Spleen (tissue), 7 donors: Measurements from ENCODE around the gene WFIKKN2.

Source experiments
- POLR2A ChIP-seq, 3 donors: fragments of 450-650 bp; IDR thresholded peaks; one replicate each; pipeline ENCODE4 v1.5.1; 2017; ENCODE audit warnings: antibody characterized with exemption in 3 of 3, mild to moderate bottlenecking in 1 of 3
- POLR2AphosphoS5 ChIP-seq, 3 donors: sonication (generic); formaldehyde crosslinking; IDR thresholded peaks; one replicate each; pipeline ENCODE4 v1.5.1; 2017; ENCODE audit warnings: antibody characterized with exemption in 3 of 3
- TF ChIP-seq, protein P1 (sequence below), 11 experiments: fragments of 200-600 bp in 7 of 11; fragments of 450-650 bp in 4 of 11; sonication (generic) in 4 of 11; IDR thresholded peaks in 8 of 11; conservative IDR thresholded peaks in 3 of 11; 1 replicate in 7 of 11; 2 replicates in 4 of 11; pipeline versions ENCODE4 v1.4.0 to v1.8.0; 2016 to 2021; ENCODE audit warnings: antibody characterized with exemption in 11 of 11, inconsistent platforms in 4 of 11, mild to moderate bottlenecking in 1 of 11
- donor health status: DM: no; HTN: no; CAD: no; lungs with moderate emphysema.
- donor health status: DM: no; HTN: no; CAD: no.
- donor health status: DM: no; HTN: no; CAD: no.

GRCh38 chr17:50830352-50830751 lies 5.0 kb upstream of the WFIKKN2 start:
- no peak for TF ChIP-seq POLR2A (IDR thresholded peaks at IDR 0.05)
- TF ChIP-seq, protein P1, sequence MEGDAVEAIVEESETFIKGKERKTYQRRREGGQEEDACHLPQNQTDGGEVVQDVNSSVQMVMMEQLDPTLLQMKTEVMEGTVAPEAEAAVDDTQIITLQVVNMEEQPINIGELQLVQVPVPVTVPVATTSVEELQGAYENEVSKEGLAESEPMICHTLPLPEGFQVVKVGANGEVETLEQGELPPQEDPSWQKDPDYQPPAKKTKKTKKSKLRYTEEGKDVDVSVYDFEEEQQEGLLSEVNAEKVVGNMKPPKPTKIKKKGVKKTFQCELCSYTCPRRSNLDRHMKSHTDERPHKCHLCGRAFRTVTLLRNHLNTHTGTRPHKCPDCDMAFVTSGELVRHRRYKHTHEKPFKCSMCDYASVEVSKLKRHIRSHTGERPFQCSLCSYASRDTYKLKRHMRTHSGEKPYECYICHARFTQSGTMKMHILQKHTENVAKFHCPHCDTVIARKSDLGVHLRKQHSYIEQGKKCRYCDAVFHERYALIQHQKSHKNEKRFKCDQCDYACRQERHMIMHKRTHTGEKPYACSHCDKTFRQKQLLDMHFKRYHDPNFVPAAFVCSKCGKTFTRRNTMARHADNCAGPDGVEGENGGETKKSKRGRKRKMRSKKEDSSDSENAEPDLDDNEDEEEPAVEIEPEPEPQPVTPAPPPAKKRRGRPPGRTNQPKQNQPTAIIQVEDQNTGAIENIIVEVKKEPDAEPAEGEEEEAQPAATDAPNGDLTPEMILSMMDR (IDR thresholded peaks at IDR 0.05 in 8 of 11, conservative IDR thresholded peaks at IDR 0.05 in 3 of 11) = no peak
- TF ChIP-seq POLR2AphosphoS5 (IDR thresholded peaks at IDR 0.05) = no peak
